SU-DHL-6 (cell line): ENCODE results near the gene SLC19A1.

Source experiments
- H2AFZ ChIP-seq: fragments of 200-600 bp; sonication (generic); 2 replicates; pipeline ENCODE4 v1.6.1; 2014; ENCODE audit warnings: low read depth, mild to moderate bottlenecking, moderate library complexity, mixed read lengths, antibody characterized with exemption, low read length; ENCODE audit not compliant: severe bottlenecking
- H3F3A ChIP-seq: fragments of 200-600 bp; shearing (Covaris generic); 2 replicates; pipeline ENCODE4 v1.6.0; 2016; ENCODE audit warnings: antibody characterized with exemption, mild to moderate bottlenecking; ENCODE audit not compliant: insufficient read depth
- H3K27ac ChIP-seq: fragments of 200-600 bp; sonication (generic); 2 replicates; pipeline ENCODE4 v1.5.1; 2016; ENCODE audit warnings: low read depth, mild to moderate bottlenecking, low read length, moderate library complexity, mixed read lengths
- H3K27me3 ChIP-seq: fragments of 200-600 bp; sonication (generic), shearing (Covaris generic); 2 replicates; pipeline ENCODE4 v1.6.0; 2014; ENCODE audit warnings: mild to moderate bottlenecking, low read length
- H3K36me3 ChIP-seq: fragments of 200-600 bp; sonication (generic); 2 replicates; pipeline ENCODE4 v1.6.1; 2014; ENCODE audit warnings: mild to moderate bottlenecking, low read length, mixed read lengths
- H3K4me2 ChIP-seq: fragments of 300-600, 200-600 bp; shearing (Covaris generic), sonication (generic); 2 replicates; pipeline ENCODE4 v1.6.0; 2014; ENCODE audit warnings: low read length, low read depth, mild to moderate bottlenecking; ENCODE audit not compliant: poor library complexity, severe bottlenecking
- H3K4me3 ChIP-seq: fragments of 200-600 bp; sonication (generic); 2 replicates; pipeline ENCODE4 v1.5.1; 2014; ENCODE audit warnings: antibody characterized with exemption, low read length, mild to moderate bottlenecking, mixed read lengths; ENCODE audit not compliant: insufficient read depth, poor library complexity, severe bottlenecking
- H3K79me2 ChIP-seq: fragments of 200-600 bp; sonication (generic); 2 replicates; pipeline ENCODE4 v1.6.1; 2014; ENCODE audit warnings: mild to moderate bottlenecking, low read length, moderate library complexity; ENCODE audit not compliant: insufficient read depth
- H3K9ac ChIP-seq: fragments of 200-600 bp; sonication (generic); 2 replicates; pipeline ENCODE4 v1.7.0; 2014; ENCODE audit warnings: mild to moderate bottlenecking, low read length
- H3K9me2 ChIP-seq: fragments of 200-600 bp; sonication (generic); replicated peaks from 2 replicates; pipeline ENCODE4 v1.6.1; 2014; ENCODE audit warnings: low read length; ENCODE audit not compliant: insufficient read depth
- H3K9me3 ChIP-seq: fragments of 200-600 bp; sonication (generic); 2 replicates; pipeline ENCODE4 v1.6.1; 2014; ENCODE audit warnings: low read length, mixed read lengths; ENCODE audit not compliant: insufficient read depth
- H4K20me1 ChIP-seq: fragments of 200-600 bp; sonication (generic); 2 replicates; pipeline ENCODE4 v1.6.1; 2014; ENCODE audit warnings: low read depth, mild to moderate bottlenecking, antibody characterized with exemption, low read length, moderate library complexity, mixed read lengths
- CTCF ChIP-seq: fragments of 200-600 bp; sonication (generic); IDR thresholded peaks from one replicate; pipeline ENCODE4 v1.5.1; 2017; ENCODE audit warnings: antibody characterized with exemption, mild to moderate bottlenecking, low read length, moderate library complexity; ENCODE audit not compliant: insufficient read depth, poor library complexity, severe bottlenecking
- EZH2phosphoT487 ChIP-seq: fragments of 200-600 bp; sonication (generic), shearing (Covaris generic); conservative IDR thresholded peaks from 2 replicates; pipeline ENCODE4 v1.6.1; 2018; ENCODE audit warnings: mild to moderate bottlenecking, antibody characterized with exemption, low read length, moderate library complexity, mixed read lengths

Gene SLC19A1

GRCh38 chr21:45475004-45475685, 67.1 kb downstream of the SLC19A1 start:
- no peak overlapping the region for H2AFZ ChIP-seq
- no peaks in the 10 kb centered on the region for H3K9me2 ChIP-seq
- H3F3A ChIP-seq = no peaks in the 10 kb centered on the region
- H3K79me2 ChIP-seq = no peaks in the 10 kb centered on the region
- H4K20me1 ChIP-seq = no peaks in the 10 kb centered on the region
- H3K36me3 ChIP-seq = no peaks in the 10 kb centered on the region
- H3K4me2 ChIP-seq = no peak overlapping the region
- H3K9ac ChIP-seq = no peak overlapping the region
- H3K27ac ChIP-seq = no peak overlapping the region
- no peaks in the 10 kb centered on the region for H3K27me3 ChIP-seq
- TF ChIP-seq CTCF (no peak), EZH2phosphoT487 (no peak)
- H3K9me3 ChIP-seq = no peaks in the 10 kb centered on the region
- no peak overlapping the region for H3K4me3 ChIP-seq

- Histone ChIP-seq H3K4me3 (no peak overlapping the region), H3K4me2 (no peak overlapping the region), H4K20me1 (no peaks in the 10 kb centered on the region)
These were observed 67.8 kb downstream of the SLC19A1 start for GRCh38 chr21:45474323-45474950.

GRCh38 chr21:45473496-45474322, 68.5 kb downstream of the SLC19A1 start:
- Histone ChIP-seq H3F3A (no peaks in the 10 kb centered on the region), H3K9me2 (no peaks in the 10 kb centered on the region), H3K9ac (no peak overlapping the region), H3K79me2 (no peaks in the 10 kb centered on the region), H3K27me3 (no peaks in the 10 kb centered on the region), H3K9me3 (no peaks in the 10 kb centered on the region), H4K20me1 (no peaks in the 10 kb centered on the region), H2AFZ (no peak overlapping the region), H3K4me2 (no peak overlapping the region), H3K4me3 (no peak overlapping the region), H3K27ac (no peak overlapping the region), H3K36me3 (no peaks in the 10 kb centered on the region)
- TF ChIP-seq CTCF = no peak
- no peak for TF ChIP-seq EZH2phosphoT487

More at GRCh38 chr21:45474323-45474950, 67.8 kb downstream of the SLC19A1 start:
- Histone ChIP-seq H3F3A (no peaks in the 10 kb centered on the region), H3K27ac (no peak overlapping the region), H3K9me2 (no peaks in the 10 kb centered on the region), H3K36me3 (no peaks in the 10 kb centered on the region), H3K79me2 (no peaks in the 10 kb centered on the region), H2AFZ (no peak overlapping the region), H3K9ac (no peak overlapping the region), H3K9me3 (no peaks in the 10 kb centered on the region), H3K27me3 (no peaks in the 10 kb centered on the region)
- TF ChIP-seq CTCF (no peak), EZH2phosphoT487 (no peak)
